Dermis microvascular lymphatic vessel endothelial cell (primary cell): ENCODE data around the gene VTI1A. TPM values are rescaled to one million over a fixed set of nuclear protein-coding genes. Genes with fewer than 3 reads are reported as not detected.
"Not testable (repeated sequence)": the region's sequence is repeated elsewhere in the genome, so short reads cannot be mapped to it uniquely, and the experiment has no call there.

Experiments
- DNase-seq, 2 donors: peaks; one replicate each; pipeline versions ENCODE4 v3.0.0 to v3.0.0-alpha.2; 2010; ENCODE audit warnings: low read depth in 2 of 2
- total RNA-seq: library from RNA; depleted of rRNA; stranded (reverse); fragments of >200 nt; gene quantifications from 2 replicates; pipeline ENCODE4 v1.2.1, GENCODE V29; 2014

Gene VTI1A
- total RNA-seq, 1 donor from 2014 or later = 13.6 TPM

DNA sequence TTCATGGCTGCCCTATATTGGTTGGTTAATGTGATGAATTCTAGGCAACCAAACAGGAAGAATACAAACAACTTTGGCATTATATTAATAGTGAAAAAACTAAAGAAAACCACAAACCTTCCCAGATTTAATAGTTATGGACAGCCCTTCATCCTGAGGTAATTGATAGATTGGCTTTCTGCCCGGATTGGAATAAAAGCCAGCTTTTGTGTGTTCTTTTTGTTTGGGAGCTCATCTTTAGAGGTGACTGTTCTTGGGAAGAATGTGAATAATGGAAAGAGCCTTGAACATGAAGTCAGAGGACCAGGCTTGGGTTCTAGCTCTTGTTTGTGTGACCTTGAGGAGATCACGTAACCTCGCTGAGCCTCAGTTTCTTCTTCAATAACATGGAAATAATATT, 92.3 kb downstream of the VTI1A start:
- DNase-seq = no peak

DNA sequence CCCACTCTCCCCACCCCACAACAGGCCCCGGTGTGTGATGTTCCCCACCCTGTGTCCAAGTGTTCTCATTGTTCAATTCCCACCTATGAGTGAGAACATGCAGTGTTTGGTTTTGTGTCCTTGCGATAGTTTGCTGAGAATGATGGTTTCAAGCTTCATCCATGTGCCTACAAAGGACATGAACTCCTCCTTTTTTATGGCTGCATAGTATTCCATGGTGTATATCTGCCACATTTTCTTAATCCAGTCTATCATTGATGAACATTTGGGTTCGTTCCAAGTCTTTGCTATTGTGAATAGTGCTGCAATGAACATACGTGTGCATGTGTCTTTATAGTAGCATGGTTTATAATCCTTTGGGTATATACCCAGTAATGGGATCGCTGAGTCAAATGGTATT, 95.8 kb downstream of the VTI1A start:
- not testable (repeated sequence) for DNase-seq

DNA sequence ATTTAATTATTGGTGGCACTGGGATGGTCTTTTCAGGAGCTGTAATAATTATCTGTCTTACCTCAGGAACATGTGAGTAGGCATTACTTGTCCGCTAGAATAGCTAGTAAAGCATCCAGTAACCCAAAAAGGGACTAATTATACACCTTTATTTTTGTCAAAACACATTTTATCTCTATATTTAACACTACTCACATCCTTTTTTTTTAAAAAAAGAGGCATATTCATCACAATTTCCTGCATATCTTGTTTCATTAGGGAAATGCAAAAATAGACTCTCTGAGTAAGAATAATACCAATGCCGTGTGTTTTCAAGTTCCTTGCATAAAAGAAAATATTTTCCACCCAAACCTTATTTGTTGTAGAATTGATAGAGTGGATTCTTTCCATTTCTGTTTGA, 99.5 kb downstream of the VTI1A start:
- peak; percentile 4 to 34 for DNase-seq

DNA sequence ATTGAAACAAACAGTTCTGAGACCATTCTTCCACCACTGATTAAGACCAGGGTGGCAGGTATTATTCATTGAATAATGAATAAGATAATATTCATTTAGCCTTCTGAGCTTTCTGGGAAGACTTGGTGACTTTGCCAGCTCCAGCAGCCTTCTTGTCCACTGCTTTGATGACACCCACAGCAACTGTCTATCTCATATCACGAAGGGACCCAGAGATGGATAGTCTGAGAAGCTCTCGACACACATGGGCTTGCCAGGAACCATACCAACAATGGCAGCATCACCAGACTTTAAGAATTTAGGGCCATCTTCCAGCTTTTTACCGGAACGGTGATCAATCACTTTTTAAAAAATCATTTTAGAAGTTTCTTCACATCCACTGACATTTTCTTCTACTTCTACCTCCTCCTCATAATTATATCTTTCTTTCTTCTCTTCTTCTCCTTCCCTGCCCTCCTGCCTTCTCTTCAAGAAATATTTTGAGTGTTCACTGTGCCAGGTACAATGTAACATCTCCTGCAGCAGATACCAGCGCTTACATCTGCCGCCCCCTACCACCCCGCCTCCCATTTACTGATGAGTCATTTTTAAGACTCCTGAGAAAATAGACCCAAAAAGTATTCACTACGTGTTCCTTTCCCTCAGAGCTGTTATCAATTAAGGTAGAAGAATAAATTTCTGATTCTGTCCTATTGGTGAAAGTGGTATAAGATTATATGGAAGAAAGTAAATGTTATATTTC, 101.7 kb downstream of the VTI1A start:
- DNase-seq = no peak

DNA sequence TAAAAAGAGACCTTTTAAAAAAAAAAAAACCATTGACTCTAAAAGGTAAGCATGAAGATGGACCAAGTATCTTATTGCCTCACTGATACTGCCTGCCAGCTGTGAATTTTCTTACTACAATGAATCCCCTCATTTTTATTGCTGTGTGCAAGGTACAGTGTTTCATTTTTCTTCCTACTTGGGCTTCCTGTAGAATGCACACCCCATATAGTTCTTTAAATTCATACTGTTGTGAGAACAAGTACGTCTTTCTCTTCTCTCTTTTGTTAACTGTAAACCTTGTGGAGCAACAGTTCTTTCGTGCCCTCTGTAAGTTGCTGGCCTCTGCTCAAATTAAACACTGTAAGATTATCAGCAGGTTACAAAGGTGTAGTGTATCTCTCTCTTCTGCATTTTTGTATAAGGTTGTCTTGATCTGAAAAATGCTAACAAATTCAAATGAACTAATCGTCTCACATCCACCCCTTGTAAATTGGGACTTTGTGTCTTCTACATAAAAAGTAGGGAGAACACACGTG, 105.6 kb downstream of the VTI1A start:
- DNase-seq = no peak

DNA sequence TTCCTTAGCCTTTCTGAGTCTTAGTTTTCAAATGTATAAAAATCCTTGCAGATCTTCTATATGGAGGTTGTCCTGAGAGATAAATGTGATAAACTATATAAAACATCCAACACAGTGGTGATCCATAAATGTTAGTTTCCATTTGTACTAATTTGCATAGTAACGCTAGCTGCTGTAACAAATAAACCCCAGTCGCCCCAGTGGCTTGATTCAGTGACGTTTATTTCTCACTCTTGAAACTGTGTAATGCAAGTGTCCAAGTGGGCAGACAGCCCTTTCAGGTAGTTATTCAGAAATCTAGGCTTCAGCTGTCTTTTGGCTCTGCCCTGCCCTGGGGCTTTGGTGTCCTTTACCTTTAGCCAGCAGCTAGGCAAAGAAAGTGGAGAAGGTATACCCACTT, 106.3 kb downstream of the VTI1A start:
- DNase-seq = no peak

DNA sequence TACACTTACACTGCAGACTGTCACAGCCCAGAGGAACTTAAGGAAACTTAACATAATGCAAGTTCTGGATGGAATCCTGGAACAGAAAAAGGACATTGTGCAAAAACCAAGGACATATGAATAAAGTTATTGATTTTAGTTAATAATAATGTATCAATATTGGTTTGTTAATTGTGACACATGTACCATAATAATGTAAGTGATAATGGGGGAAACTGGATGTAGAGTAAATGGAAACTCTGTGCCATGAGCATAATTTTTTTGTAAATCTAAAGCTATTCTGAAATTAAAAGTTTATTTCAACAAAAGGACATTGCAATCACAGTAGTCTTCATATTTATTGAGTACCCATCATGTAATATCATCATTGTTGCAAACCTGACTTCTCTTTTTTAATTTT, 107.2 kb downstream of the VTI1A start:
- DNase-seq = no peak

DNA sequence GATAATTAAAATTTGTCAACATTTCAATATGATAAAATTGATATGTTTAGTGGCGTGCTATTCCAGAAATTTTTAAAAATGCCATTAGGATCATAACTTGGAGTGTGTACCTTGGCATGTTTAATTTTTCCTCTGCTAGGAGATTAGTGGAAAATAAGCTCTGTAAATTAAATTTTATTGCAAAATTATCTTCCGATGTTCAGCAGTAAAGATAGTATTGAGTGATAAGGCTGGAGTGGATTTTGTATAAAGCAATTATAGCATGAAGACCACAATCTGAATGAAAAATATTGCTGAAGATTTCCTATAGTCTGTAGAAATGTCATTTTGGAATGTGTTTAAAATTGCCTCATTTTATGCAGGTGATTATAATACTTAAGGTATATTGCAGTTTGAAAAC, 110.2 kb downstream of the VTI1A start:
- DNase-seq = no peak

DNA sequence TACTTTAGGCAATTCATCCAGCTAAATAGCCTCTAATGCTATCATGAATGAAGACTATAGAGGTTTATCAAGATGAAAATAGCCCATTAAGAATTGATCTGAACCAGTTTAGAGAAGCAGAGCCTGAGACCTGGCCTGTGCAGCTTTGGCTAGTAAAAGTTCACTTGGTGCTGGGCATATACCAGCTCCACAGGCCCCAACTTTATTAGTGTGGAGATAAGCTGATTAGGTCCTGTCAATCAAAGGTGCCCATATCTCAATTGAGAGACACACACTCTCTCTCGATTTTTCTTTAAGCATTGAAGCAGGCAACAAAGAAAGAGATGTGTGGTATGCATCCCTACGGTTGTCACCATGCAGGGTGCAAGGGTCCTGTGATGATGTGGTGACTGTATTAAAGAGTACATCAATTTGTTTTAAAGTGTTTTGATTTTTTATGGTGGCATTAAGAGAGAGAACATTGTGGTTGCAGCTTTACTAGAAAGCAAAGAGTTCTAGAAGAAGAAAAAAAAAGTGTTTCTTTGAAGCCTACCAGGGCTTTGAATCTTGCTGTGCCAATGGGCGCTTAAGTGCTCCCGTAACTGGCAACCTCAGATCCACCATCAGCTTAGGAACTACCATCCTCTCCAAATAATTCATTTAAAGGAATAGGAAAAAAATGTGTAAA, 111.6 kb downstream of the VTI1A start:
- no peak for DNase-seq

DNA sequence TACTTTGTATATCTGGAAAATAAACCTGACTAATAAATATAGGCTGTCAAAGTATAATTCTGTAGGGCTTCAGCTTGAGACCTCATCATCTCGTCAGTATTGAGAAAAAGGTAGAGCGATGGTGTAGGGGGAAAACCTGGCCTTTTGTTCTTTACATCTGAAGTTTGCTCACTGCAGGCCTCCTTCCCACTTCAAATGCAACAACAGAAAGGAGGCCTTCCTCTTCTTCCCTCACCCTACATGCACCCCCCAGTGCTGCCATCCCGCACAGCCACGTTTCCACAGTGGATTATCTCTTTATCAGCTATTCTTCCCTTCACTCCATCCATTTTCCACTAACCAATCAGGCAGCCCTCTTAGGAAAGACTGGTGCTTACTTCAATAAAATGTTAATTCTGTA, 112.3 kb downstream of the VTI1A start:
- no peak for DNase-seq

DNA sequence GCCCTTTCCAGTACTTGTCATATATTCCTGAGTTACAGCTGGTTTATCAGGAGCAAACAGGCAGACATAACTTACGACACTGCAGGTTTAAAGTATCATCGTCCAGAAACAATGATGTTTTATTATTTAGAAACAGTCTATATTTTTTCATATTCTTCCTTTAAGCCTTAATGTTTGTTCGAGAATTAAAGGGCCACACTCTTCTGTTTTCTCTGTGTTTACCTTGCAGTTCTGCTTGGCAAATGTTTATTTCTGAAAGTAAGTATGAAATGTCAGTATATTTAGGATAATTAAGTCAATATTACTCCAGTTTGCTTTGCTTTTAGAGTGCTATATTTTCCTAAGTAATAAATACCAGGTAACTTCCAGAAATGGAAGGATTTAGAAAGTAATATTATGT, 115.1 kb downstream of the VTI1A start:
- DNase-seq = no peak

DNA sequence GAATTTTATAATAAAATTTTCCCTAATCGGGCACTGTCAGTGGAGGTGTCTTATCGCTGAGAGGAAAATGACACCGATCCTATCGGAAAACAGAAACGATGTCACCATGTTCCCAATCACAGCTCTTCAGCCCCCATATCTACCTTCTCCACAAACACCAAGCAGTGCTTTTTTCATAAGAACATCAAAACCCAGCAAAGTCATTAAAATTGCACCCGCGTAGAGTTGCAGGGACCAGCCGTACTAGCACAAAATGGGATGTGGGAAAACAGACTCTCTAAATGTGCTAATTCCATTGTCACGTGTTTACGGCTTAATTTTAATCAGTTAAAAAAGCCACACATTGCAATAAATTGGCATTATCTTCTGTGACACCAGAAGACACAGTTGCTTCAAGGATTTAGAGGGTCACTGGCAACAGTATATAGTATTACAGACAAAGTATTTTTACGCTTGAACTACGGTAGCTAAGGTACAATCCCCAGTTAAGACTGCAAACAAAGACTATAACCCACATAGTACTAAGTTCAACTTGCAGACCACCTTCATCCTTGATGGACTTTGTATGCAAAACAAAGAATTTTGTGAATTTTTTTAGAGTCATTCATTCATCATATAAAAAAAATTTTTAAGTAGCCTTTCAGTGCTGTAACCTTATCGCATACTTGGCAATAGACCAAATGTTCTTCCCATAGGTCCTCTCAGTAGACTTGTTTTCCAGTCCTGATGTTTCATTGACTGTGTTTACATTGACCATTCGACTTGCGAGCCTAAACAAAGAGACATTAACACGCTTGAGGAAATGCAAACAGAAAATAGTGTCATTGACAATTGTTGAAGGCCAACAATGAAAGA, 116.0 kb downstream of the VTI1A start:
- DNase-seq = peak in 1 of 2 donors; percentile 13

DNA sequence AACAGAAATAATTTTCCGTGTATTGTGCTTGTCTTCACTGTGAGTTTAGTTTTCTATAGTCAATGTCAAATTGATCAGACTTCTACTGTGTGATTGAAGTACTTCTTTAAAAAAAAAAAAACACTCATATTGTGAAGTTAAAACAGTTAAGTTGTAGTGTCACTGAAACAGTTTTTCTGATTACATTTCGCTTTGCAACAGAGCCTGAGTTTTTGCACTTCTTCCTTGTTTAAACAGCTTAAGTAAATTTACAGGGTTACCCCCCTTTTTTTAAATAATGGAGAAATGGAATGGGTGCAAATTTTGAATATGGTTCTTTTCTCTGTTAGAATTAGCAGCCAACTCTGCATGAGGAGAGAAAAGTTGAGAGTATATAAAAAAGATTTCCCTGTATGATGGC, 117.3 kb downstream of the VTI1A start:
- DNase-seq = no peak

DNA sequence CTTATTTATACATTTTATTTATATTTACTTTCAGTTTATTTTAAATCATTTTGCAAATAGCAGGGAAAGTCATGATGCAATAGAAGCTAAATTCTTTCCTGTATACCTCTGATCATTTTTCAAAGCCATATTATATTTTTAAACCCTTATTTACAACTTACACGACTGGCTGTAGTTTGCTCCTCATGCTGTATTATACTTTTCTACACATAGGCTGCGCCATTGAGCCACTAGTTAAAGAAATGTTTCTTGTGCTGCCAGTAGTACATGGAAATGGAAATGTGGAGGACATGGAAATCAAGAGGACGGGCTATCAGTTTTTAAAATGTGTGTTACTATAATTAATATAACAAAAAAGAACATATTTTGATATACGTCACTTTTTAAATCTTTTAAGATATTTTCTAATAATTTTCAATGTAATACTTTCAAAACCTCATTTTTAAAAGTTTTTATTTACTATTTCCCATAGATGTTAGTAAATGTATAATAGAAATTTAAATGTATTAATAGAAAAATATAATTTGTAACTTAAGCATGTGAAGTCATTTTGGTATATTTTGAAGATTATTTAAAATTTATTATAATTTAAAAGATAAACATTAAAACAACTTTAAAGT, 118.5 kb downstream of the VTI1A start:
- peak; percentile 62 to 76 for DNase-seq

DNA sequence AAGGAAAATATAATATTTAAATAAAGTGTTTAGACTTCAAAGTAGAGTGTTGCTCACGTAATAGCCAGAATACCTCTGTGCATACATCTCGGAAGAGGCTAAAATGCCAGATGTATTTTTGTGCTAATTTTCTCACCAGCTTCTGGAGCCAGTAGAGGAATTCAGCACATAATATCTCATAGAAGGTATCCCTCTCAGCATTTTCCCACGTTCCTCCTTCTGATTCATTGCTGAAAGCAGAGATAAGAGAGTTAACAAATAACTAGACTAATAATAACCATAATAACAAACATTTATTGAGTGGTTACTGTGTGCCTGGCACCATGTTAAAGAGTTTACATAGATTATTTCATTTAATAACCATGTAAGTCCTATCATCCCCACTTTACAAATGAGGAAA, 123.6 kb downstream of the VTI1A start:
- DNase-seq = no peak

DNA sequence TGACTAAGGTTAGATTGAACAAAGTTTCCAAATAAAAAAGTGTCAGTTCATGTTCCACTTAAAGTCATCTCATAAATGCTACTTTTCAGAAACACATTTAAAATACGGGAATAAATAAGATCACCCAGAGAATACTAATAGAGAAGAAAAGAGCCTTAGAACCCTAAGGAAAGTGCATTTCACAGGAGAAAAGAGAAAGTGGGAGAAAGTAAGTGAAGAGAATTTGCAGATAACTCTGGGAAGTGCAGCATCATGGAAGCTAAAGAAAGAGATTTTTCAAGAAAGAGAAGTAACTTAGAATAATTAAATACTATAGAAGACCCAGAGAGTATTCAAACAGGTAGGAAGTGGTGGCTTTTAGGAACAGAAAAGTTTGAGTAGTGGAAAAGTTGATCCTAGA, 132.6 kb downstream of the VTI1A start:
- DNase-seq = no peak

DNA sequence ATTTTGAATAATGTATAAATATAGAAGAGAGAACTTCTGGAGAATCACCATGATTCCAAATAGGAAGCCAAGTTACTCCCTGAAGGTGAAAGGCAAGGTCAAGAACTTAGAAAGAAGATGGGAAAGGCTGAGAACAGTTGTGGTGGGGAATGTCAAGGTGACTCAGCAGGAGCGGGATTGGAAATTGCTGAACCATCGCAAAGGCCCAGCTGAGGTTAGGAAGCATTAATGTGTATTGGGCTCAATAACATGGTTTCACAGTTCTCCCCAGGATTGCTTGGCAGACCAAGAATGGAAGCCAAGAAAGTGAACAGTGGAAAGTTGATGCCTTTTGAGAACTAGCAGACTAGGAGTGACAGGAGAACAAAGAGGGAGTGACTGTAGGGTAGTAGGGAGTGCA, 133.3 kb downstream of the VTI1A start:
- no peak for DNase-seq

DNA sequence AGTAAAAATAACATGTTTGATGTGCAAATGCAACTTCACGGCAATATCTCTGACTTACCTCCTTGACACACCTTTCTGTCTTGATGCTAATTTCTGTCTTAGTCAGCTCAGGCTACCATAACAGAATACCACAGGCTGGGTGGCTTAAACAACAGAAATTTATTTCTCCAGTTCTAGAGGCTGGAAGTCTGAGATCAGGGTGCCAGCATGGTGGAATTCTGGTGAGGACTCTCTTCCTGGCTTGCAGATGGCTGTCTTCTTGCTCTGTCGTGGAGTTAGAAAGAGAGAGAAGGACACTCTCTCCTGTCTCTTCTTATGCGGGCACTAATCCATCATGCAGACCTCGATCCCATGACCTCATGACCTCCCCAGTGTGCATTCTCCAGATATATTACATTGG, 134.9 kb downstream of the VTI1A start:
- DNase-seq = no peak

DNA sequence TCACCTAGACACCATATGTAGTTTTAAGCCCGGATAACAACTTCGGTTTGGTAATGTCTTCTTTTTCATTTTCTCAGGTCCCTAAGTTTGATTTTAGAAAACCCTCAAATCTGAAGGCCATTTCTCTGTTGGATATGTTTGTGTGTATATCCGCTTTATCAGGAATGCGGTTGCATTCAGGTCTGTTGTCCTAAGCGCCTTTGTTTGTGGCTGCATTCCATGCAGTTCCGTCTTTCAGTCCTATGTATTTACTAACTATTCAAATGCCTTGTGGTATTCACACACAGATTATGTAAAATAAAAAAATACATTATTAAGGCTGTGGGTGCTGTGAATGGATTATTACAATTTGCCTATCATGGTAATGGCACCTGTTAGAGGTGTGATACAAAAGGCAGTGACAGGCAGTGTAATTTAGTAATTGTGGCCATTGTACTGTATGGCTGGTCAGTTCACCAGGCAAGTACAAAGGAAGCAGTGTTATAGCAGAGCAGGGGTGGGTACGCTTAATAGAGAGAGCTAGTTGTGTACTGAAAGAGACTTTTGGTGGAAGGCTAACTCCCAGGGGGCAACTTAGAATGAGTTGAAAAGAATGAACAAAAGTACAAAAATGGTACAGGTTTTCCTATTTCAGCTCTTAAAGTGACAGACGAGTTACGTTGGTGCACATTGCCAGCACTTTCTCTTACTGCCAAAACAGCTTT, 136.4 kb downstream of the VTI1A start:
- DNase-seq = no peak

DNA sequence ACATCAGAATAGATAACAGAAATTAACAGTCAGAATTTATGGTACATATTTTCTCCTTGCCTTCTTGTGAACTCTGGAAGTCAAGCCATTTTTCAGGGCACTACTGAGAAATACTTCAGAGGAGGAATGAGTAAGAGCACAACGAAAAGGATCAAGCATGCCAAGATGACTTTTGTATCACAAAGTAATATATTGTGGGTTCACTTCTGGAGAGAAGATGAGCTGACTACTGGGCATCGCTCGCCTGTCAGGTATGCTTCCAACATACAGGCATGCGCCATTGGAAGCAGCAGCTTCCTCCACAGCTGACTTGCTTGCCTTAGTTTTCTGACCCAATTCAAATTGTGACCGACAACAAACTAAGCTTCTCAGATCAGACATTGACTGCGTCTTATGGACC, 137.3 kb downstream of the VTI1A start:
- DNase-seq = no peak

DNA sequence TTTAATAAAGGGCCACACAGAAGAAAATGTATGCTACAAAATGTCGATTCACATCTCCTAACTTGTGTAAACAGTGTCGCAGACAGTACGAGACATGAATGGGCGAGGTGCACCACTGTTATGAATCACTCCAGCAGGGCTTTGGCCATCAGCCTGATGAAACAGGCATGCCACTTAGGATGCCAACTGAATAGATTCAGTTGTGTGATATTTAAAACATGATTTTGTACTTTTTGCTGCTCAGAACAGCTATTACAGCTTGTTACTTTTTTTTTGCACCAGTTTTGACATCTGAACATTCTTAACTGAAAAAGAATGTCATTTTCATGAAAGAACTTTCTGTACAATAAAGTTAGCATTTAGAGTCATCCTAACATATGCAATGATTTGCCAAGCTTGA, 138.1 kb downstream of the VTI1A start:
- DNase-seq = peak in 1 of 2 donors; percentile 8
